Endothelial cell of umbilical vein (primary cell): Measurements from ENCODE around the gene TOMM20. TPM values are rescaled to one million over a fixed set of nuclear protein-coding genes. Genes with fewer than 3 reads are reported as not detected.

Source experiments
- BruUV-seq: library from RNA; stranded (reverse); fragments of 400-500 nt; replicated peaks from 2 replicates; lab custom pipeline; 2021; lab: Mats Ljungman, UMichigan
- CTCF ChIA-PET: fragments of 300-600, 350-600 bp; sonication (Branson Sonifier 250); formaldehyde crosslinking; loops from one replicate; lab custom pipeline; 2021; ENCODE audit warnings: antibody characterized with exemption, inconsistent platforms; lab: Charles Lee
- POLR2A ChIA-PET: fragments of 300-600, 350-600 bp; sonication (Branson Sonifier 250); formaldehyde crosslinking; loops from one replicate; lab custom pipeline; 2021; ENCODE audit warnings: antibody characterized with exemption, inconsistent platforms; lab: Charles Lee
- DNase-seq: peaks from one replicate; pipeline ENCODE4 v3.0.0-alpha.2; 2011; ENCODE audit warnings: low read depth, low spot score
- FAIRE-seq: peaks from 2 replicates; lab custom pipeline; 2011; peaks lifted over from hg19 to GRCh38; lab: Jason Lieb, UNC
- H2AFZ ChIP-seq: 2 replicates; pipeline ENCODE4 v1.6.0; 2012; ENCODE audit warnings: low read depth, low read length, control low read depth, inconsistent platforms
- H3K27ac ChIP-seq: 2 replicates; pipeline ENCODE4 v1.5.1; 2011; ENCODE audit warnings: low read depth, mild to moderate bottlenecking, control low read depth, low read length, moderate library complexity; ENCODE audit not compliant: insufficient read depth
- H3K27me3 ChIP-seq, 2 experiments: 2 replicates each; pipeline versions ENCODE4 v1.6.0 to v1.6.1; 2011; ENCODE audit warnings: low read length in 2 of 2, mixed read lengths in 1 of 2; ENCODE audit not compliant: control insufficient read depth in 2 of 2, insufficient read depth in 2 of 2
- H3K36me3 ChIP-seq, 2 experiments: 2 replicates in 1 of 2; 3 replicates in 1 of 2; pipeline ENCODE4 v1.5.1; 2011; ENCODE audit warnings: low read length in 2 of 2, mild to moderate bottlenecking in 1 of 2, moderate library complexity in 1 of 2; ENCODE audit not compliant: control insufficient read depth in 2 of 2, insufficient read depth in 2 of 2; ENCODE audit errors: extremely low read depth in 1 of 2
- H3K4me1 ChIP-seq: 3 replicates; pipeline ENCODE4 v1.5.1; 2011; ENCODE audit warnings: mild to moderate bottlenecking, low read length; ENCODE audit not compliant: control insufficient read depth, insufficient read depth; ENCODE audit errors: extremely low read depth
- H3K4me2 ChIP-seq: 2 replicates; pipeline ENCODE4 v1.6.1; 2011; ENCODE audit warnings: low read length, control low read depth, mixed read lengths; ENCODE audit not compliant: insufficient read depth
- H3K4me3 ChIP-seq, 3 experiments: fragments of 200-600 bp in 1 of 3; sonication (generic), shearing (Covaris generic) in 1 of 3; replicated peaks in 1 of 3; 2 replicates each; pipeline ENCODE4 v1.5.1; 2011 to 2016; ENCODE audit warnings: control low read depth in 3 of 3, low read length in 3 of 3, mild to moderate bottlenecking in 2 of 3, inconsistent platforms in 1 of 3, low read depth in 1 of 3, moderate library complexity in 1 of 3; ENCODE audit not compliant: insufficient read depth in 1 of 3
- H3K79me2 ChIP-seq: 2 replicates; pipeline ENCODE4 v1.6.0; 2012; ENCODE audit warnings: low read length, inconsistent platforms; ENCODE audit not compliant: control insufficient read depth, insufficient read depth
- H3K9ac ChIP-seq: replicated peaks from 2 replicates; pipeline ENCODE3; 2011; ENCODE audit warnings: low read length, control low read depth; ENCODE audit not compliant: insufficient read depth; ENCODE audit errors: extremely low read depth
- H3K9me1 ChIP-seq: replicated peaks from 3 replicates; pipeline ENCODE4 v1.6.0; 2011; ENCODE audit warnings: mild to moderate bottlenecking, low read length; ENCODE audit not compliant: control insufficient read depth, insufficient read depth; ENCODE audit errors: extremely low read depth
- H3K9me3 ChIP-seq: replicated peaks from 2 replicates; pipeline ENCODE4 v1.5.1; 2012; ENCODE audit warnings: low read length, inconsistent platforms; ENCODE audit not compliant: control insufficient read depth, insufficient read depth
- H4K20me1 ChIP-seq: replicated peaks from 2 replicates; pipeline ENCODE3; 2011; ENCODE audit warnings: mild to moderate bottlenecking, low read length; ENCODE audit not compliant: control insufficient read depth, insufficient read depth; ENCODE audit errors: extremely low read depth
- EZH2 ChIP-seq: IDR thresholded peaks from 2 replicates; pipeline ENCODE4 v1.6.1; 2012; ENCODE audit warnings: borderline replicate concordance, low read depth, mild to moderate bottlenecking, moderate library complexity, low read length, inconsistent platforms; ENCODE audit not compliant: severe bottlenecking
- FOS ChIP-seq: IDR thresholded peaks from 2 replicates; pipeline ENCODE4 v1.6.1; 2011; ENCODE audit warnings: mild to moderate bottlenecking, low read length, moderate library complexity, borderline replicate concordance; ENCODE audit not compliant: insufficient read depth
- GATA2 ChIP-seq: IDR thresholded peaks from 2 replicates; pipeline ENCODE4 v1.7.0; 2011; ENCODE audit warnings: low read depth, mild to moderate bottlenecking, moderate library complexity, mixed read lengths, low read length; ENCODE audit not compliant: insufficient read length, insufficient read depth
- JUN ChIP-seq: IDR thresholded peaks from 2 replicates; pipeline ENCODE4 v1.6.1; 2011; ENCODE audit warnings: borderline replicate concordance, low read depth; ENCODE audit not compliant: insufficient read length, insufficient read depth
- MYC ChIP-seq: IDR thresholded peaks from one replicate; pipeline ENCODE4 v1.6.1; 2011; ENCODE audit warnings: mild to moderate bottlenecking, low read depth, low read length
- POLR2A ChIP-seq: IDR thresholded peaks from 2 replicates; pipeline ENCODE4 v1.6.1; 2012; ENCODE audit warnings: low read depth, mild to moderate bottlenecking, control low read depth, low read length
- POLR2AphosphoS5 ChIP-seq: IDR thresholded peaks from 2 replicates; pipeline ENCODE4 v1.6.1; 2012; ENCODE audit warnings: low read depth, mild to moderate bottlenecking, control low read depth, low read length, moderate library complexity; ENCODE audit not compliant: insufficient read depth
- dilution Hi-C: fragments of 300-500 bp; cut with MboI; formaldehyde crosslinking; loops from one replicate; pipeline ENCODE4 v1.15.0; 2019; ENCODE audit warnings: low sequenced_read_pairs; ENCODE audit not compliant: extremely low pct_ligation_motif_present
- intact Hi-C: fragments of 100-400 bp; cut with micrococcal nuclease; formaldehyde crosslinking; loops from one replicate; pipeline ENCODE4 v1.10.0; 2022
- polyA plus RNA-seq, 4 experiments: library from polyadenylated mRNA; depleted of rRNA in 3 of 4; stranded (reverse) in 3 of 4; unstranded in 1 of 4; fragments of >200 nt; gene quantifications; 2 replicates each; pipeline versions ENCODE4 v1.2.1 to v1.2.3, GENCODE V29; 2011 to 2012; ENCODE audit warnings: missing spikeins in 1 of 4
- total RNA-seq: library from RNA; stranded (reverse); gene quantifications from 2 replicates; pipeline ENCODE4 v1.2.3, GENCODE V29; 2021
- TF ChIP-seq, protein P1 (sequence below): IDR thresholded peaks from 2 replicates; pipeline ENCODE4 v1.6.1; 2011; ENCODE audit not compliant: insufficient read depth, insufficient read length

TOMM20 gene
- total and polyA plus RNA-seq, 2 donors (not counting 3 experiments of a cell fraction or from before 2014, with no cell fraction given): 42.5 to 98.4 TPM

DNA sequence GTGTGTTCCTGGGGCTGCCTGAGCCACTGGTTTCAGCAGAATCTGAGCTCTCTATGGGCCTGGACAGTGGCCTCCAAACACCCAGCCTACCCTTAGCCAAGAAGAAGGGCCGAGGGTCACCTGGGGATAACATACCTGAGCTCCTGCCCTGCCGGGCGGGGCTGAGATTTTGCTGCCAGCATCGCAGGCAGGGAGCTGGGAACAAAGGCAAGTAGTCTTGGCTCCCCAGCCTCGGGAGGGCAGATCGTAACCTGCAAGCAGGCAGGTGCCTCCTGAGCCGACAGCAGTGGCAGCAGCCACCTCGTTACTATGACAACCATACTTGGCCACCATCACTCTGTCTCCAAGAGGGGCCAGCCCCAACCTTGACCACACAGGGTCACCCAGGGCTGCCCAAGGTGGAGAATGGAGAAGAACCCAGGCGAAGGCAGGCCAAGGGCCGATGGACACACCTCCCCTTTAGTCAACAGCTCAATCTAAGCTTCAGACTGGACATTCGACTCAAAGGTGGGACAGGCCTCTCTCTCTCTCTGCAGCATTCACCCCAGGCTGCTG lies 54.6 kb downstream of the TOMM20 start:
- Histone ChIP-seq H4K20me1 (no peaks in the 10 kb centered on the region), H3K9me1 (no peaks in the 10 kb centered on the region), H3K27me3 (no peaks in the 10 kb centered on the region), H3K36me3 (no peaks in the 10 kb centered on the region), H3K4me1 (peaks cover 23% of the 10 kb centered on the region), H3K79me2 (no peaks in the 10 kb centered on the region), H3K4me2 (peak overlapping the region; percentile 44), H2AFZ (peak overlapping the region; percentile 6), H3K9ac (peak overlapping the region; percentile 83), H3K9me3 (no peaks in the 10 kb centered on the region), H3K4me3 (no peak overlapping the region), H3K27ac (peak overlapping the region; percentile 95)
- intact Hi-C loops: loop anchor here (2.0 kb wide), 1 partner anchor 301 kb away; no protein-coding TSS in a partner anchor
- no peak for DNase-seq
- FAIRE-seq: no peak
- dilution Hi-C loops: loop anchor here (10.0 kb wide), 2 partner anchors 349 to 469 kb away; no protein-coding TSS in a partner anchor
- no TSS peak for BruUV-seq
- POLR2A ChIA-PET: no interaction called here
- CTCF ChIA-PET: interaction anchor here (1.2 to 1.5 kb wide), 3 partner anchors 11 to 575 kb away, joined by 3 to 4 read pairs (median 3); no protein-coding TSS in a partner anchor
- TF ChIP-seq POLR2AphosphoS5 (no peak), FOS (no peak), MYC (no peak), POLR2A (no peak), GATA2 (no peak), JUN (no peak), EZH2 (no peak)
- TF ChIP-seq, protein P1, sequence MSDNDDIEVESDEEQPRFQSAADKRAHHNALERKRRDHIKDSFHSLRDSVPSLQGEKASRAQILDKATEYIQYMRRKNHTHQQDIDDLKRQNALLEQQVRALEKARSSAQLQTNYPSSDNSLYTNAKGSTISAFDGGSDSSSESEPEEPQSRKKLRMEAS: no peak
